AG09319 (cell line): ENCODE measurements around the gene XRCC4.

Source experiments
- DNase-seq: peaks from one replicate; pipeline ENCODE4 v3.0.0-alpha.2; 2010; ENCODE audit warnings: low read depth; ENCODE audit errors: extremely low read depth
- CTCF ChIP-seq: IDR thresholded peaks from 2 replicates; pipeline ENCODE4 v1.5.1; 2011; ENCODE audit warnings: low read depth, mild to moderate bottlenecking, inconsistent platforms, low read length, moderate library complexity

The XRCC4 gene

DNA sequence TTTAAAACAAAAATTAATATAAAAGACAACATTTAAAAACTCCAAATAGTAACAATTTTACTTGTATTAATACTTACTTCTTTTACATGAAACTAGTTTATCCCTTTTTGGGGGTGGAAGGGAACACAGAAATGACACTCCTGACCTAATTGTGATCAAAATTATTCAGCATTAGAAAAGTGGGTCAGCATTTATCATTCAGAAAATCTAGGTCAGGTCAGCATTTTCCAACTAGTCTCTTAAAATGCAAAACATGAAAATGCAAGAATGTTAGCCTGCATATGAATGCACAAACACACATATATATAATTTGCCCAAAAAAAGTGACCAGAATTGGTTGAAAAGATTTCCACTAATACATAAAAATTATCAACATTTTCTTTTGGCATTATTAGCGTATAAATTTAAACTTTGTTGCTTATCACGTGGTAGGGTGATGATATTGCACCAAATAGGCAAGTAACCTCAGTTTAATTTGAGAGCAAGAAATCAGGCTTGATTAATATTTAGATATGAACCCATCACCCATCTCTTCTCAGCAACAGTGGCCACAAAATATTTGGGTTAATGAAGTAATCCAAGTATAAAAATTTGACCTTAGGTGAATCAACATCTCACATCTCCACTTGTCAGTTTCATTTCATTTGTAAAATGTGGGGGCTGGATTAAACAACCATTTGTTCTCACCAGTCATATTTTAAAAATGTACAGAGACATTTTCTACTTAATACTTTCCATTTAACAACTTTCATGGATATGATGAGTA is 5.9 kb upstream of the XRCC4 start:
- no peak for DNase-seq

DNA sequence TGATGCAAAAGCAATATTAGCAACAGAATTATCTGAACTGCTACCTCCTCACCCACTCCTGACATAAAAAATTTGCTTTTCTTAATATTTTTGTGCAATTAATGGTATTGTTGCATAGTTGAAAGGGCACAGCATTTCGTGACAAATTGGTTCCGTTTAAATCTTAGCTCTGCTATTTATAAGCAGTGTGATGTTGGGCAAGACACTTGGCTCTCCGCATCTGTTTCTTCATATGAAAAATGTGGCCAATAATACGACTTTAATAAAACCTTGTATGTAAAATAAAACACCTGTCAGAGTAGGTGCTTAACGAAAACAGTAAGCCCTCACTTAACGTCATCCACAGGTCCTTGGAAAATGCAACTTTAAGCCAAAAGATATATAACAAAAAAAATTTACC is 4.4 kb upstream of the XRCC4 start:
- no peak for TF ChIP-seq CTCF
- DNase-seq = no peak

More for the DNA sequence above, 5.9 kb upstream of the XRCC4 start:
- TF ChIP-seq CTCF = no peak

DNA sequence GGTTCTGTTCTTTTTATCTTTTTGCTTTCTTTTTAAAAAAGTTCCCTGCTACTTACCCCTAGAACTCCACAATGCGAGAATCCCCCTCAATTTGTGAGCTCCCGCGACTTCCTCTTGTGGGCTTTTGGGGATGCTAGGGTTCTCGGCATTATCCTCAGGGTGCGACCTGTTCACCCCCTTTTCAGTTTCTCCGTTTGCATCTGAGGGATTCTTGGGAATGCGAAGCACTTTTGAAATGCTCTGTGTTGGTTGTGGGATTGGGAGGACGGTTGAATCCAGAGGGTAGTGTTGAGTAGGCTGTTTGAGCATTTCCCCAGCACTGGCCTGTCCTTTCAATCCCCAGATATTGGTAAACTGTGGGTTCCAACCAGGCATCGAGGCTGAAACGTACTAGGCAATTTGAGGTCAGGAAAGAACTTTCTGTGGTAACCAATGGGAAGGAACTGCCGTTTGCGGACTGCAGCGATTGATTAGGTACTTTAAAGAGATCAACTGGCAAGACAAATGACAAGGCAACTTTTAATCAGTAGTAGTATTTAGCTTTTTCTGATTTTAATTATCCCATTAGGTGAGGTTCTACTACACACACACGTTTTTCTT is 415 bp downstream of the XRCC4 start:
- no peak for DNase-seq
- TF ChIP-seq CTCF = no peak

DNA sequence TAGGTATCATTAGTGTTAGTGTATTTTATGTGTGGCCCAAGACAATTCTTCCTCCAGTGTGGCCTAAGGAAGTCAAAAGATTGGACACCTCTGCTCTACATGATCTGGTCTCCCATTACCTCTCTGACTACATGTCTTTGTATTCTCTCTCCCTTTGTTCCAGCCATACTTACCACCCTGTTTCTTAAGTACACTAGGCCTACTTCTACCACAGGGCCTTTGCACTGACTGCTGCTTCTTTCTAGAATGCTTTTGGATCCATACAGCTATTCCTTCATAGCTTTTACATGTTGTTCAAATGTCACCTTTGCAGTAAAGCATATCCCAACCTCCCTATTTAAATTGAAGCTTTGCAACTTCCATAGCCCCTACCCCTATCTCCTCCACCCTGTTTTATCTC is 5.4 kb downstream of the XRCC4 start:
- TF ChIP-seq CTCF = no peak

DNA sequence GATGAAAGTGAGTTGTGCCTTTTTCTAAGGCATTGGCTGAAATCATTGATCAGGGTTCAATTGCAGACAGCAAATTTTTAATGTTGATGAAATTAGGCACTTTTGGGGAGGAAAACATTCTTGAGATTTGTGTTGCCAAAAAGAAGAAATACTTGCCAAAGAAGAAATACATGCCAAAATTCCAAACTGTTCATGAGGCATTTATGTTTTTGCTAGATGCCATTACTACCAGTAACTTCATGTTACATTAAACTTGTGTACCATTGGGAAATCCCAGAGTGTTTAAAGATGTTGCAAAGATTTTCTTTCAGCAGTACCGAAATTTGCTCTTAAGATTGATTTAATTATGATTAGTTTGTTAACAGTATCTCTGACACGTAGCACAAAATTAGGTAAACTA is 7.0 kb downstream of the XRCC4 start:
- DNase-seq = no peak
- TF ChIP-seq CTCF = no peak

More for the DNA sequence above, 5.4 kb downstream of the XRCC4 start:
- DNase-seq = no peak

DNA sequence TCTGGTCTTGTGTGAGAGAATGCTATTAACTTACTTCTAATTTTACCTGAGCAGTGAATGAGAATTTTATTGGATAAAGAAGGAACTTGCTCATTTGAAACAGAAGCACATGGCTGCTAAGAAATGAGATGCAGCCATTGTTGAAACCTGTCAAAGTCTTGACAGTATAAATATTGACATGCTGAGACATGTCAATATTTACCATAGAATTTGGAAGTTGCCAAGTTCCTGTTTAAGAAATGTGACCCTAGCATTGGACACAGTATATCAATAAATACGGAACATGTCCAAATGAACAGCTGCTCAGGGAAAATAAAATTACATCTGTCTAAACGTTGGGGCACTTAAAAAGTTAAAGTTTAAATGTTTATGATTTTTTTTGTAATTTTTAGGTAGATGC is 7.8 kb downstream of the XRCC4 start:
- no peak for TF ChIP-seq CTCF

GRCh38 chr5:83090169-83090568 is 12.8 kb downstream of the XRCC4 start:
- no peak for TF ChIP-seq CTCF

More for the DNA sequence above, 7.8 kb downstream of the XRCC4 start:
- no peak for DNase-seq

More at GRCh38 chr5:83090169-83090568, 12.8 kb downstream of the XRCC4 start:
- DNase-seq = no peak
